Measurements from ENCODE around the gene PLA2G4B.

Gene PLA2G4B

DNA sequence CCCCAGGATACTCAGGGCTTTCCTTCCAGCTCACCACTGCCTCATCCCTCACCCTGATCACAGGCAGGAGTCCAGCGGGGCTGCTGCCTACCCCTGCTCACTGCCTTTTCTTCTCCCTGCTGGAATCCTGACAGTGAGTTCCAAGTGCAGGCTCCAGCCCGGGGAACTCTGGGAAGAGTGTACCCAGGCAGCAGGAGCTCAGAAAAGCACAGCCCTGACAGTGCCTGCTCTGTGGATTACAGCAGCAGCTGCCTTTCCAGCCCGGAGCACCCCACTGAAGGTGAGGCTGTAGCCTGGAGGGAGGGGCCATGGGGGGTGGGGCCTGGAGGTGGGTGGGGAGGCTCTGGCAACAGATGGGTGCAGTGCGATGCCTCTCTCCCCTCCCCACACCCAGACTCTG, 16.8 kb upstream of the PLA2G4B start:
- TF ChIP-seq, protein P1, sequence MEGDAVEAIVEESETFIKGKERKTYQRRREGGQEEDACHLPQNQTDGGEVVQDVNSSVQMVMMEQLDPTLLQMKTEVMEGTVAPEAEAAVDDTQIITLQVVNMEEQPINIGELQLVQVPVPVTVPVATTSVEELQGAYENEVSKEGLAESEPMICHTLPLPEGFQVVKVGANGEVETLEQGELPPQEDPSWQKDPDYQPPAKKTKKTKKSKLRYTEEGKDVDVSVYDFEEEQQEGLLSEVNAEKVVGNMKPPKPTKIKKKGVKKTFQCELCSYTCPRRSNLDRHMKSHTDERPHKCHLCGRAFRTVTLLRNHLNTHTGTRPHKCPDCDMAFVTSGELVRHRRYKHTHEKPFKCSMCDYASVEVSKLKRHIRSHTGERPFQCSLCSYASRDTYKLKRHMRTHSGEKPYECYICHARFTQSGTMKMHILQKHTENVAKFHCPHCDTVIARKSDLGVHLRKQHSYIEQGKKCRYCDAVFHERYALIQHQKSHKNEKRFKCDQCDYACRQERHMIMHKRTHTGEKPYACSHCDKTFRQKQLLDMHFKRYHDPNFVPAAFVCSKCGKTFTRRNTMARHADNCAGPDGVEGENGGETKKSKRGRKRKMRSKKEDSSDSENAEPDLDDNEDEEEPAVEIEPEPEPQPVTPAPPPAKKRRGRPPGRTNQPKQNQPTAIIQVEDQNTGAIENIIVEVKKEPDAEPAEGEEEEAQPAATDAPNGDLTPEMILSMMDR (IDR thresholded peaks at IDR 0.05; ENCODE audit: low read depth, low read length, missing control alignments), result no peak
- no peak overlapping the region for H3K4me3 ChIP-seq (replicated peaks; ENCODE audit: low read depth, low read length)
- DNase-seq (ENCODE audit: extremely low read depth, low read depth), result no peak

DNA sequence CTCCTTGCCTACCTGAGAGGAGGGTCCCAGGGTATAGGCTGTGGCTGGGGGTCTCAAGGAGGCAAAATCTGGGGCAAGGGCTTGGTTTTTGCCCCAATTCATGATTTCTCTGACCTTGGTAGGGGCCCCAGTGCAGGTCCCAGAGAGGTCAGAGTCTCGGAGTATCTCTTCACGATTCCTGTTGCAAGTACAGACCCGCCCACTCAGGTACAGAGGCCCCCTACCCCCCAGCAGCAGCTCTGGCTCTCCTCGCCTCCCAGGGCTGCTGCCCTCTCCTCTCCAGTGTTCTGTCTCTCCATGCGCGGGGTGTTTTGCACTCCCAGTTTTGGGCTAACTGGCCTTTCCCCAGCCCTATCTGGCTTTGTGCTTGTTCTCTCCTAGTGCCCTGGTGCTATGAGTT, 16.2 kb upstream of the PLA2G4B start:
- no peak for DNase-seq (ENCODE audit: extremely low read depth, low read depth)
- H3K4me3 ChIP-seq (replicated peaks; ENCODE audit: low read depth, low read length), result no peak overlapping the region
- TF ChIP-seq, protein P1 (IDR thresholded peaks at IDR 0.05; ENCODE audit: low read depth, low read length, missing control alignments), result no peak

DNA sequence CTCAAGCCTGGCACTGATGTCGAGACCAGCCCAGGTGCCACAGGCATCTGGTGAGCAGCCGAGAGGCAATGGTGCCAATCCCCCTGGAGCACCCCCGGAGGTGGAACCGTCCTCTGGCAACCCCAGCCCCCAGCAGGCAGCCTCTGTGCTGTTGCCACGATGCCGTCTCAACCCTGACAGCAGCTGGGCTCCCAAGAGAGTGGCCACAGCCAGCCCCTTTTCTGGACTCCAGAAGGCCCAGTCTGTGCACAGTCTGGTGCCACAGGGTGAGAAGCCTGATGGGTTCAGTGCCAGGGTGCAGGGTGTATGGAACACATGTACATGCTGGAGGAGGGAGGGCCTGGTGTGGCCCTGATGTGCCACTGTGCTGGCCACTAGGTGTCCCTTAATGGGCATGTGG, 15.7 kb upstream of the PLA2G4B start:
- TF ChIP-seq, protein P1 (IDR thresholded peaks at IDR 0.05; ENCODE audit: low read depth, low read length, missing control alignments), result no peak
- H3K4me3 ChIP-seq (replicated peaks; ENCODE audit: low read depth, low read length), result no peak overlapping the region
- no peak for DNase-seq (ENCODE audit: extremely low read depth, low read depth)

DNA sequence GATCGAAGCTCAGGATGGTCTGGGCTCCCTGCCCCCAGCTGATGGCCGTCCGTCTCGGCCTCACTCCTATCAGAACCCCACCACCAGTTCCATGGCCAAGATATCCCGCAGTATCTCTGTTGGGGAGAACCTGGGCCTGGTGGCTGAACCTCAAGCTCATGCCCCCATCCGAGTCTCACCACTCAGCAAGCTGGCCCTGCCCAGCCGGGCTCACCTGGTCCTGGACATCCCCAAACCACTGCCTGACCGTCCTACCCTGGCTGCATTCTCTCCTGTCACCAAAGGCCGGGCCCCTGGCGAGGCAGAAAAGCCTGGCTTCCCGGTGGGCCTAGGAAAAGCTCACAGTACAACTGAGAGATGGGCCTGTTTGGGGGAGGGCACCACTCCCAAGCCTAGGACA, 15.1 kb upstream of the PLA2G4B start:
- TF ChIP-seq, protein P1 (IDR thresholded peaks at IDR 0.05; ENCODE audit: low read depth, low read length, missing control alignments), result no peak
- no peak overlapping the region for H3K4me3 ChIP-seq (replicated peaks; ENCODE audit: low read depth, low read length)
- DNase-seq (ENCODE audit: extremely low read depth, low read depth), result no peak

DNA sequence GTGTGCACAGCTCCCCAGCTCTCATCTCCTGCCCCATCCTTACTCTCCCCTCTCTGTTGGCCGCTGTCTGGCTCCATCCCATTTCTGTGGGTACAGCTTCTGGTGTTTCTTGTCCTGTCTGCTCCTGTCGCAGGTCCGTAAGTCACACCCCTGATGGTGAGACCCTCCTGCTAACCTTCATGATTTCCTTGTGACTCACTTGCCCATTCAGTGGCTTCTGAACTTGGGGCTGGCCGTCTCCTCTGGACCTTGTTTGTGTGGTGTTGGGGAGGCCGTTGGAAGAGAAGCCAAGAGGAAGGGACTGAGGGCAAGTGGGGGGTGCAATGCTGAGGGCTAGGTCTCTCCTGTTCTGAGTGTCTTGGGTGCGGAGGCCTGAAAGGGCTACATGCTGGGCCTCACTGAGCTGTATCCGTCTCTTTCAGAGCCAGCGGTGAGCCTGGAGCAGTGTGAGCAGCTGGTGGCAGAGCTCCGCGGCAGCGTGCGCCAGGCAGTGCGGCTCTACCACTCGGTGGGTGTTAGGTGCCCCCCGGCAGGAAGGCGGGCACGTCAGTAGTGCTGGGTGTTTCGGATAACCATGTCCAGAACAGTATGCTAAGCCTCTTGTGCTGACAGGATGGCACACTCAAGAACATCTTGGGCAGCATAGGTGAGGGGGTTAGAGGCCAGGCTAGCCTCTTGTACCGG, 14.4 kb upstream of the PLA2G4B start:
- DNase-seq (ENCODE audit: extremely low read depth, low read depth), result no peak
- no peak overlapping the region for H3K4me3 ChIP-seq (replicated peaks; ENCODE audit: low read depth, low read length)
- TF ChIP-seq, protein P1 (IDR thresholded peaks at IDR 0.05; ENCODE audit: low read depth, low read length, missing control alignments), result no peak

DNA sequence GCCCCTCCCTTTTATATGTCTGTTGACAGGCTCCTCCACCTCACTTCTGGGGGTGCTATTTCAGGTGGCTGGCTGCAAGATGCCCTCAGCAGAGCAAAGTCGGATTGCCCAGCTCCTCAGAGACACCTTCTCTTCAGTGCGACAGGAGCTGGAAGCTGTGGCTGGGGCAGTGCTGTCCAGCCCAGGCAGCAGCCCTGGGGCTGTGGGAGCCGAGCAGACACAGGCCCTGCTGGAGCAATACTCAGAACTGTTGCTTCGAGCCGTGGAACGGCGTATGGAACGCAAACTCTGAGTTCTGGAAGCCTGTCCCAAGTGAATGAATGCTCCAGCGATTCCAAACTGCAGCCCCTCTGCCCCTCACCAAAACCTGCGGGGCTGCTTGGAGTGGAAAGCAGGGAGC, 13.5 kb upstream of the PLA2G4B start:
- TF ChIP-seq, protein P1 (IDR thresholded peaks at IDR 0.05; ENCODE audit: low read depth, low read length, missing control alignments), result no peak

More for the DNA sequence above, 13.5 kb upstream of the PLA2G4B start:
- H3K4me3 ChIP-seq (replicated peaks; ENCODE audit: low read depth, low read length), result no peak overlapping the region
- no peak for DNase-seq (ENCODE audit: extremely low read depth, low read depth)
